K562 (cell line): ENCODE measurements around the gene ART1. TPM values are rescaled to one million over a fixed set of nuclear protein-coding genes. Genes with fewer than 3 reads are reported as not detected.
"Not testable (repeated sequence)": the region's sequence is repeated elsewhere in the genome, so short reads cannot be mapped to it uniquely, and the experiment has no call there.

Source experiments
- ATAC-seq: fragments of 200-7000 bp; cut with Tn5 transposase; 3 replicates; pipeline ENCODE4 v1.9.1; 2020; ENCODE audit warnings: moderate library complexity
- BruUV-seq: library from RNA; stranded (reverse); fragments of 400-500 nt; replicated peaks from 2 replicates; lab custom pipeline; 2021; lab: Mats Ljungman, UMichigan
- CTCF ChIA-PET: fragments of 300-600 bp; formaldehyde crosslinking; extraction: SDS; loops from one replicate; lab custom pipeline; 2021; ENCODE audit warnings: low intra/inter-chr PET ratio; lab: Yijun Ruan, JAX
- POLR2A ChIA-PET: fragments of 300-600, 350-650 bp; sonication (Branson Sonifier 250); formaldehyde crosslinking; extraction: SDS; loops from one replicate; lab custom pipeline; 2021; ENCODE audit warnings: antibody characterized with exemption, inconsistent platforms; lab: Yijun Ruan, JAX
- DNase-seq, 4 experiments: peaks; one replicate each; pipeline versions ENCODE4 v3.0.0 to v3.0.0-alpha.2; 2011 to 2018; ENCODE audit warnings: low spot score in 3 of 4, mixed read lengths in 3 of 4; ENCODE audit errors: extremely low read depth in 1 of 4
- FAIRE-seq: peaks from 2 replicates; lab custom pipeline; 2011; peaks lifted over from hg19 to GRCh38; lab: Jason Lieb, UNC
- H2AFZ ChIP-seq: 2 replicates; pipeline ENCODE4 v1.6.0; 2011; ENCODE audit warnings: low read depth, low read length, control low read depth, inconsistent platforms
- H3K27ac ChIP-seq: fragments of 200-600 bp; 3 replicates; pipeline ENCODE4 v1.8.0; 2011; ENCODE audit warnings: low read depth, mild to moderate bottlenecking, control low read depth, inconsistent platforms, low read length, moderate library complexity, mixed read lengths; ENCODE audit errors: extremely low read depth
- H3K27me3 ChIP-seq, 2 experiments: fragments of 300-600 bp in 1 of 2; 2 replicates in 1 of 2; 3 replicates in 1 of 2; pipeline versions ENCODE4 v1.6.0 to v1.8.0; 2011; ENCODE audit warnings: inconsistent platforms in 2 of 2, low read length in 2 of 2, mild to moderate bottlenecking in 1 of 2, mixed read lengths in 1 of 2, moderate library complexity in 1 of 2; ENCODE audit not compliant: control insufficient read depth in 2 of 2, insufficient read depth in 2 of 2
- H3K36me3 ChIP-seq: fragments of 300-600 bp; 3 replicates; pipeline ENCODE4 v1.8.0; 2011; ENCODE audit warnings: mild to moderate bottlenecking, low read length, inconsistent platforms; ENCODE audit not compliant: control insufficient read depth, insufficient read depth
- H3K4me1 ChIP-seq, 2 experiments: fragments of 200-600 bp in 1 of 2; replicated peaks in 1 of 2; 2 replicates in 1 of 2; 3 replicates in 1 of 2; pipeline versions ENCODE4 v1.5.1 to v1.8.0; 2011; ENCODE audit warnings: inconsistent platforms in 2 of 2, low read length in 2 of 2, mild to moderate bottlenecking in 1 of 2, mixed read lengths in 1 of 2, moderate library complexity in 1 of 2; ENCODE audit not compliant: control insufficient read depth in 2 of 2, insufficient read depth in 2 of 2
- H3K4me2 ChIP-seq: 2 replicates; pipeline ENCODE4 v1.6.1; 2011; ENCODE audit warnings: low read length, control low read depth, inconsistent platforms, mixed read lengths; ENCODE audit not compliant: insufficient read depth
- H3K4me3 ChIP-seq: fragments of 200-600 bp; sonication (generic), shearing (Covaris generic); 2 replicates; pipeline ENCODE4 v1.5.1; 2016; ENCODE audit warnings: control low read depth, inconsistent platforms
- H3K79me2 ChIP-seq: fragments of 200-600 bp; 3 replicates; pipeline ENCODE4 v1.8.0; 2011; ENCODE audit warnings: low read length, inconsistent platforms; ENCODE audit not compliant: control insufficient read depth, insufficient read depth
- H3K9ac ChIP-seq, 2 experiments: 2 replicates each; pipeline versions ENCODE4 v1.6.0 to v1.6.1; 2011; ENCODE audit warnings: low read depth in 2 of 2, low read length in 2 of 2, control low read depth in 1 of 2, inconsistent platforms in 1 of 2, mild to moderate bottlenecking in 1 of 2, mixed read lengths in 1 of 2; ENCODE audit not compliant: insufficient read depth in 1 of 2
- H3K9me1 ChIP-seq: one replicate; pipeline ENCODE4 v1.6.0; 2011; ENCODE audit warnings: inconsistent platforms, mild to moderate bottlenecking, low read length, moderate library complexity; ENCODE audit not compliant: control insufficient read depth, insufficient read depth
- H3K9me3 ChIP-seq: replicated peaks from 2 replicates; pipeline ENCODE4 v1.5.1; 2011; ENCODE audit warnings: low read depth, low read length, inconsistent platforms; ENCODE audit not compliant: control insufficient read depth, insufficient read depth
- H4K20me1 ChIP-seq: replicated peaks from 2 replicates; pipeline ENCODE4 v1.6.1; 2011; ENCODE audit warnings: low read length, inconsistent platforms, mixed read lengths; ENCODE audit not compliant: control insufficient read depth, insufficient read depth
- REST ChIP-seq, 2 experiments: fragments of 450-650 bp; formaldehyde crosslinking in 1 of 2; IDR thresholded peaks; 2 replicates each; pipeline versions ENCODE4 v1.4.0 to v1.6.1; 2014 to 2020; ENCODE audit warnings: mild to moderate bottlenecking in 2 of 2, borderline replicate concordance in 1 of 2, low read depth in 1 of 2
- WGBS: fragments of 100-300 bp; shearing (Covaris generic); methylation state at CpG from one replicate; pipeline ENCODE4 v1.1.6; 2016; ENCODE audit warnings: low coverage, mixed read lengths; ENCODE audit not compliant: insufficient coverage; ENCODE audit errors: missing lambda C conversion rate; 5-methylcytosine and 5-hydroxymethylcytosine counted together
- in situ Hi-C: fragments of 300-500 bp; cut with MboI; formaldehyde crosslinking; loops from 4 replicates; pipeline ENCODE4 v1.15.0; 2018; ENCODE audit warnings: inconsistent platforms, mixed read lengths
- intact Hi-C: fragments of 100-400 bp; cut with micrococcal nuclease; formaldehyde crosslinking; loops from 2 replicates; pipeline ENCODE4 v1.14.2; 2022
- polyA plus RNA-seq, 8 experiments: library from polyadenylated mRNA; depleted of rRNA in 4 of 8; stranded (reverse) in 5 of 8; unstranded in 3 of 8; fragments of >200 nt; fragmentation: Nextera tagmentation in 2 of 8; fragmentation: Illumina TruSeq in 1 of 8; extraction: Ambion mirVana in 2 of 8; extraction: Trizol in 1 of 8; gene quantifications; 2 replicates each; pipeline versions ENCODE4 v1.2.1 to v1.2.3, GENCODE V29; 2011 to 2014; ENCODE audit warnings: inconsistent platforms in 1 of 8, missing spikeins in 1 of 8
- total RNA-seq, 7 experiments: library from RNA; depleted of rRNA in 6 of 7; stranded (reverse); fragments of >200 nt in 6 of 7; fragmentation: Illumina TruSeq in 2 of 7; extraction: Trizol in 2 of 7; gene quantifications; 2 replicates each; pipeline versions ENCODE4 v1.2.1 to v1.2.3, GENCODE V29; 2011 to 2021; ENCODE audit warnings: low replicate concordance in 1 of 7

Gene ART1
- total and polyA plus RNA-seq, 9 of the 15 experiments (the other 6 are each of a cell fraction or from before 2014, with no cell fraction given) = not detected

DNA sequence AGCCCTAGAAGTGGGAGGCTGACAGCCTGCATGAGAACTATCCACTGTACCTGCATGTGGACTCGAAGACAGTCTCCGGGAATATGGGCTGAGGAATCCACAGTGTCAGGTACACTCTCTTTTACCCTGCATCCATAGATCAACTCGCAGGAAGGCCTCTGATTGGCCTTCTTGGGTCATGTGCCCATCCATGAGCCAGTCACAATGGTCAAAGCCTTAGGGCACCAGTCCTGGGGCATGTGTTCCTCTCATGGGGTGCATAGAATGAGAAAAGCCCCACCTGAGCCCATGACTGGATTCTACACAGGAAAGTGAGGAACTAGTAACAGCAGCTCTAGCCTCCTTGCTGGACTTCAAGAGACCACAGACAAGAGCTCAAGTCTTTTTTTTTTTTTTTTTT is 10.6 kb downstream of the ART1 start (continued):
- TF ChIP-seq REST (IDR thresholded peaks at IDR 0.05; ENCODE audit: borderline replicate concordance) (peak; percentile 22; the same call in 1 of the 2 replicates), REST (CRISPR knock-in tag; IDR thresholded peaks at IDR 0.05; ENCODE audit: low read depth) (no peak)

DNA sequence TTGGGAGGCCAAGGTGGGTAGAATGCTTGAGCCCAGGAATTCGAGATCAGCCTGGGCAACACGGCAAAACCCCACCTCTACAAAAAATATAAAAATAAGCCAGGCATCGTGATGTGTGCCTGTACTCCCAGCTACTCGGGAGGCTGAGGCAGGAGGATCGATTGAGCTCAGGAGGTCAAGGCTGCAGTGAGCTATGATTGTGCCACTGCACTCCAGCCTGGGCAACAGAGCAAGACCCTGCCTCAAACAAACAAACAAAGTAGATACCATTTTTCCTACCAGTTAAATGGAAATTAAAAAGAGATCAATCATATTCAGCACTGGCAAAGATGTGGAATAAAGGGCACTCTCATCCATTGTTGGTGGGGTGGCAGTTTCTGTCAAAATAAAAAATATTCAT is 12.4 kb downstream of the ART1 start:
- ChIA-PET CTCF (interaction anchor here (0.7 kb wide), 1 partner anchor 393 kb away, joined by 3 read pairs; no protein-coding TSS in a partner anchor), POLR2A (interaction anchor here (0.7 kb wide), 1 partner anchor 9 kb away, joined by 3 read pairs; no protein-coding TSS in a partner anchor)
- ATAC-seq, H4K20me1 ChIP-seq, H3K36me3 ChIP-seq, DNase-seq, H3K4me2 ChIP-seq, intact Hi-C loops, in situ Hi-C loops, FAIRE-seq, H3K4me1 ChIP-seq, H3K27ac ChIP-seq, H3K9me1 ChIP-seq, H3K9ac ChIP-seq, H3K9me3 ChIP-seq, H3K79me2 ChIP-seq, H2AFZ ChIP-seq, BruUV-seq, H3K4me3 ChIP-seq: not testable (repeated sequence)
- peaks cover 32 to 37% of the 10 kb centered on the region in 2 experiments for H3K27me3 ChIP-seq
- WGBS = 1% methylated on average over 5 of the region's 5 CpGs
